K562 (cell line): ENCODE measurements around the gene FAM161B. TPM values are rescaled to one million over a fixed set of nuclear protein-coding genes. Genes with fewer than 3 reads are reported as not detected.

Source experiments
- ATAC-seq: fragments of 200-7000 bp; cut with Tn5 transposase; 3 replicates; pipeline ENCODE4 v1.9.1; 2020; ENCODE audit warnings: moderate library complexity
- BruUV-seq: library from RNA; stranded (reverse); fragments of 400-500 nt; replicated peaks from 2 replicates; lab custom pipeline; 2021; lab: Mats Ljungman, UMichigan
- CTCF ChIA-PET: fragments of 300-600 bp; formaldehyde crosslinking; extraction: SDS; loops from one replicate; lab custom pipeline; 2021; ENCODE audit warnings: low intra/inter-chr PET ratio; lab: Yijun Ruan, JAX
- POLR2A ChIA-PET: fragments of 300-600, 350-650 bp; sonication (Branson Sonifier 250); formaldehyde crosslinking; extraction: SDS; loops from one replicate; lab custom pipeline; 2021; ENCODE audit warnings: antibody characterized with exemption, inconsistent platforms; lab: Yijun Ruan, JAX
- DNase-seq, 4 experiments: peaks; one replicate each; pipeline versions ENCODE4 v3.0.0 to v3.0.0-alpha.2; 2011 to 2018; ENCODE audit warnings: low spot score in 3 of 4, mixed read lengths in 3 of 4; ENCODE audit errors: extremely low read depth in 1 of 4
- FAIRE-seq: peaks from 2 replicates; lab custom pipeline; 2011; peaks lifted over from hg19 to GRCh38; lab: Jason Lieb, UNC
- H2AFZ ChIP-seq: 2 replicates; pipeline ENCODE4 v1.6.0; 2011; ENCODE audit warnings: low read depth, low read length, control low read depth, inconsistent platforms
- H3K27ac ChIP-seq: fragments of 200-600 bp; 3 replicates; pipeline ENCODE4 v1.8.0; 2011; ENCODE audit warnings: low read depth, mild to moderate bottlenecking, control low read depth, inconsistent platforms, low read length, moderate library complexity, mixed read lengths; ENCODE audit errors: extremely low read depth
- H3K27me3 ChIP-seq, 2 experiments: fragments of 300-600 bp in 1 of 2; 2 replicates in 1 of 2; 3 replicates in 1 of 2; pipeline versions ENCODE4 v1.6.0 to v1.8.0; 2011; ENCODE audit warnings: inconsistent platforms in 2 of 2, low read length in 2 of 2, mild to moderate bottlenecking in 1 of 2, mixed read lengths in 1 of 2, moderate library complexity in 1 of 2; ENCODE audit not compliant: control insufficient read depth in 2 of 2, insufficient read depth in 2 of 2
- H3K36me3 ChIP-seq: fragments of 300-600 bp; 3 replicates; pipeline ENCODE4 v1.8.0; 2011; ENCODE audit warnings: mild to moderate bottlenecking, low read length, inconsistent platforms; ENCODE audit not compliant: control insufficient read depth, insufficient read depth
- H3K4me1 ChIP-seq, 2 experiments: fragments of 200-600 bp in 1 of 2; replicated peaks in 1 of 2; 2 replicates in 1 of 2; 3 replicates in 1 of 2; pipeline versions ENCODE4 v1.5.1 to v1.8.0; 2011; ENCODE audit warnings: inconsistent platforms in 2 of 2, low read length in 2 of 2, mild to moderate bottlenecking in 1 of 2, mixed read lengths in 1 of 2, moderate library complexity in 1 of 2; ENCODE audit not compliant: control insufficient read depth in 2 of 2, insufficient read depth in 2 of 2
- H3K4me2 ChIP-seq: 2 replicates; pipeline ENCODE4 v1.6.1; 2011; ENCODE audit warnings: low read length, control low read depth, inconsistent platforms, mixed read lengths; ENCODE audit not compliant: insufficient read depth
- H3K4me3 ChIP-seq: fragments of 200-600 bp; sonication (generic), shearing (Covaris generic); 2 replicates; pipeline ENCODE4 v1.5.1; 2016; ENCODE audit warnings: control low read depth, inconsistent platforms
- H3K79me2 ChIP-seq: fragments of 200-600 bp; 3 replicates; pipeline ENCODE4 v1.8.0; 2011; ENCODE audit warnings: low read length, inconsistent platforms; ENCODE audit not compliant: control insufficient read depth, insufficient read depth
- H3K9ac ChIP-seq, 2 experiments: 2 replicates each; pipeline versions ENCODE4 v1.6.0 to v1.6.1; 2011; ENCODE audit warnings: low read depth in 2 of 2, low read length in 2 of 2, control low read depth in 1 of 2, inconsistent platforms in 1 of 2, mild to moderate bottlenecking in 1 of 2, mixed read lengths in 1 of 2; ENCODE audit not compliant: insufficient read depth in 1 of 2
- H3K9me1 ChIP-seq: one replicate; pipeline ENCODE4 v1.6.0; 2011; ENCODE audit warnings: inconsistent platforms, mild to moderate bottlenecking, low read length, moderate library complexity; ENCODE audit not compliant: control insufficient read depth, insufficient read depth
- H3K9me3 ChIP-seq: replicated peaks from 2 replicates; pipeline ENCODE4 v1.5.1; 2011; ENCODE audit warnings: low read depth, low read length, inconsistent platforms; ENCODE audit not compliant: control insufficient read depth, insufficient read depth
- H4K20me1 ChIP-seq: replicated peaks from 2 replicates; pipeline ENCODE4 v1.6.1; 2011; ENCODE audit warnings: low read length, inconsistent platforms, mixed read lengths; ENCODE audit not compliant: control insufficient read depth, insufficient read depth
- FOXK1 ChIP-seq: sonication (generic); formaldehyde crosslinking; IDR thresholded peaks from 2 replicates; pipeline ENCODE4 v1.8.0; 2022; ENCODE audit warnings: missing genetic modification reagents, mild to moderate bottlenecking, borderline replicate concordance
- LEF1 ChIP-seq: fragments of 450-650 bp; IDR thresholded peaks from 2 replicates; pipeline ENCODE4 v1.6.1; 2016; ENCODE audit warnings: mild to moderate bottlenecking
- MYNN ChIP-seq, 2 experiments: sonication (generic); formaldehyde crosslinking in 1 of 2; IDR thresholded peaks; 2 replicates each; pipeline versions ENCODE4 v1.5.0 to v1.6.1; 2016 to 2020; ENCODE audit warnings: antibody characterized with exemption in 1 of 2, missing genetic modification reagents in 1 of 2
- NFRKB ChIP-seq: fragments of 450-650 bp; IDR thresholded peaks from 2 replicates; pipeline ENCODE4 v1.6.1; 2016; ENCODE audit warnings: low read depth
- RAD51 ChIP-seq: fragments of 450-650 bp; IDR thresholded peaks from 2 replicates; pipeline ENCODE4 v1.7.1; 2016; ENCODE audit warnings: low read depth, mild to moderate bottlenecking, borderline replicate concordance
- SAFB2 ChIP-seq: fragments of 200-400 bp; formaldehyde crosslinking; IDR thresholded peaks from 2 replicates; pipeline ENCODE4 v1.6.1; 2018; ENCODE audit warnings: borderline replicate concordance, low read length, low read depth, moderate library complexity; ENCODE audit not compliant: severe bottlenecking
- TEAD2 ChIP-seq: fragments of 450-650 bp; IDR thresholded peaks from 2 replicates; pipeline ENCODE4 v1.6.1; 2016; ENCODE audit warnings: missing genetic modification characterization, control low read depth, missing compliant biosample characterization
- ZNF41 ChIP-seq: fragments of 250-450 bp; sonication (Bioruptor Pico); conservative IDR thresholded peaks from 2 replicates; pipeline ENCODE4 v1.4.0; 2020; ENCODE audit warnings: mild to moderate bottlenecking
- WGBS: fragments of 100-300 bp; shearing (Covaris generic); methylation state at CpG from one replicate; pipeline ENCODE4 v1.1.6; 2016; ENCODE audit warnings: low coverage, mixed read lengths; ENCODE audit not compliant: insufficient coverage; ENCODE audit errors: missing lambda C conversion rate; 5-methylcytosine and 5-hydroxymethylcytosine counted together
- in situ Hi-C: fragments of 300-500 bp; cut with MboI; formaldehyde crosslinking; loops from 4 replicates; pipeline ENCODE4 v1.15.0; 2018; ENCODE audit warnings: inconsistent platforms, mixed read lengths
- intact Hi-C: fragments of 100-400 bp; cut with micrococcal nuclease; formaldehyde crosslinking; loops from 2 replicates; pipeline ENCODE4 v1.14.2; 2022
- polyA plus RNA-seq, 8 experiments: library from polyadenylated mRNA; depleted of rRNA in 4 of 8; stranded (reverse) in 5 of 8; unstranded in 3 of 8; fragments of >200 nt; fragmentation: Nextera tagmentation in 2 of 8; fragmentation: Illumina TruSeq in 1 of 8; extraction: Ambion mirVana in 2 of 8; extraction: Trizol in 1 of 8; gene quantifications; 2 replicates each; pipeline versions ENCODE4 v1.2.1 to v1.2.3, GENCODE V29; 2011 to 2014; ENCODE audit warnings: inconsistent platforms in 1 of 8, missing spikeins in 1 of 8
- total RNA-seq, 7 experiments: library from RNA; depleted of rRNA in 6 of 7; stranded (reverse); fragments of >200 nt in 6 of 7; fragmentation: Illumina TruSeq in 2 of 7; extraction: Trizol in 2 of 7; gene quantifications; 2 replicates each; pipeline versions ENCODE4 v1.2.1 to v1.2.3, GENCODE V29; 2011 to 2021; ENCODE audit warnings: low replicate concordance in 1 of 7

FAM161B gene
- total and polyA plus RNA-seq, 9 of the 15 experiments (the other 6 are each of a cell fraction or from before 2014, with no cell fraction given): 0.15 to 1.3 (median 0.84) TPM

DNA sequence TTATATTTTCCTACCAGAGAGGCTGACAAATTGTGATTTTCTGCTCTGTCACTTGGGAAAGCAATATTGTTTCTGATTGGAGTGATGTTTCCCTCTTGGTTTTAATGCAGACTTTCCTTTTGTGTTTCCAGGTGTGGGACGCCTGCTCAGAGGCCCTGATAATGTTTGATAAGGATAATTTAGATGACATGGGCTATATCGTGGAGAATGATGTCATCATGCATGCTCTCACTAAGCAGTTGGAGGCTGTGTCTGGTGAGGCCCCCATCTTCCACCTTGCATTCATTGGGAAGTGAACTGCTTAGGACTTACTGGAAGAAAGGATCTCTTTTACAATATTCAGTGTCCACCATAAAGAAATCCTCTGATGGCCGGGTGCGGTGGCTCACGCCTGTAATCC, 5.8 kb upstream of the FAM161B start:
- DNase-seq (no peak), ATAC-seq (no peak), FAIRE-seq (no peak)
- in situ Hi-C loops: no loop called here
- BruUV-seq: no TSS peak
- H3K9ac ChIP-seq: no peak overlapping the region
- no peaks in the 10 kb centered on the region for H3K4me1 ChIP-seq
- peaks cover 52% of the 10 kb centered on the region; the same call in 2 of the 3 replicates for H3K36me3 ChIP-seq
- H3K27me3 ChIP-seq: no peaks in the 10 kb centered on the region
- WGBS: 79% methylated on average over 5 of the region's 5 CpGs
- no peak for TF ChIP-seq SAFB2
- TF ChIP-seq RAD51: no peak
- TF ChIP-seq FOXK1 (CRISPR knock-in tag): no peak
- no peak for TF ChIP-seq NFRKB
- no peak for TF ChIP-seq LEF1
- TF ChIP-seq MYNN (IDR thresholded peaks at IDR 0.05): no peak
- TF ChIP-seq MYNN (CRISPR knock-in tag; IDR thresholded peaks at IDR 0.05): no peak
- TF ChIP-seq TEAD2 (tag): no peak
- TF ChIP-seq ZNF41 (CRISPR knock-in tag): no peak
- TF ChIP-seq, all 486 proteins: peak for 0
- Histone ChIP-seq H3K27ac (no peak overlapping the region), H2AFZ (no peak overlapping the region), H3K9me1 (peaks cover 3% of the 10 kb centered on the region), H3K9me3 (no peaks in the 10 kb centered on the region), H3K4me3 (no peak overlapping the region), H4K20me1 (no peaks in the 10 kb centered on the region), H3K79me2 (peaks cover 4% of the 10 kb centered on the region; the same call in 2 of the 3 replicates), H3K4me2 (no peak overlapping the region)
- POLR2A ChIA-PET: no interaction called here
- intact Hi-C loops: no loop called here
- CTCF ChIA-PET: no interaction called here
